SHP77 treated with DMSO at 0.1 percent for 48 hours (cell line): Measurements from ENCODE around the gene AUTS2.

Experiments
- DNase-seq: peaks from one replicate; lab custom pipeline; 2025; lab: John Stamatoyannopoulos, UW

The AUTS2 gene

DNA sequence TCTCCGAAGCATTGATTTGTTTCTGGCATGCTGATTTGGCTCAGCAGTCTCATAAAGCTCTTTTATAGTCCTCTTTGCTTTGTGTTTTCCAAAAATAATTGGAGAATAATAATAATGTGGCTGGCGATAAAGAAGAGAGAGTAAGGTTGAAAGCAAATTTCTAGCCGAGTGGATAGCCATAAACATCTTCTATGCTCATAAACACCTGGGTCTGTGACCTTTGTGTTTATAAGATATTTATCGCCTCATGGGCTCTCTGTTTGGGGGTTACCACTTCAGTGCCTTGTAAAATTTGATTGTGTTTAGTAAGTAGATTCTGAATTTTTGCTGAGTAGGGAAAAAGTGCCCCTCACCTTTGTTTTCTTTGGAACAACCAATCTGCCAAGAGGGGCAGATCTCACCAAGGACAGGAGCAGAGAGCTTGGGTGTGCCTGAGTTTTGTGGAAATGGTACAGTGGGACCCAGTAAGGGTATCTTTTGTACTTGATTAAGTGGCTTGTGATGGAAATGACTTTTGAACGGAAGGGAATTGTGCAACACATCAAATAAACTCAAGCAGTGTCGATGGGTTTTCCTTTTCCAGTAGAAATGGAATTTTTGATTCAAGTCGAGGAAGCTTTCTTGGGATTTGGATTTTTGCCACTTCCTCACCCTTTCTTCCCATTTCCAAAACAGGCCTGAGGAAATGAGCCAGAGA lies 220.5 kb downstream of the AUTS2 start:
- DNase-seq: no peak

DNA sequence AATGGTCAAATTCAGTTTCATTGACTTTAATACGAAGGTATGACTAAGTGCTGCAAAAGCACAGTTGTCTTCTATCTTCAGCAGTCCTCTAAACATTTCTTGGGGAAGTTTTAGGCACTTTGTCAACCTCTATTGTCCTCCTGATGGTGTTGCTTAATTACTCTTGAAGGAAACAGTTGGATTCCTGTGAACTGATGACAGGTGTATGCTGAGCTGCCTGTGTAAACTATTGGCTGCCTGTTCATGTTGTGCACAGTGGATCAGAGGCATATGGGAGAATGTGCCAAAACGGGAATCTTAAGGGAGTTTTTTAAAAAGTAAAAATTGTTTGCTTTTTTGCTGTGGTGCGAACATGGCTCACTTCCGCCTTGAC lies 221.0 kb downstream of the AUTS2 start:
- no peak for DNase-seq

DNA sequence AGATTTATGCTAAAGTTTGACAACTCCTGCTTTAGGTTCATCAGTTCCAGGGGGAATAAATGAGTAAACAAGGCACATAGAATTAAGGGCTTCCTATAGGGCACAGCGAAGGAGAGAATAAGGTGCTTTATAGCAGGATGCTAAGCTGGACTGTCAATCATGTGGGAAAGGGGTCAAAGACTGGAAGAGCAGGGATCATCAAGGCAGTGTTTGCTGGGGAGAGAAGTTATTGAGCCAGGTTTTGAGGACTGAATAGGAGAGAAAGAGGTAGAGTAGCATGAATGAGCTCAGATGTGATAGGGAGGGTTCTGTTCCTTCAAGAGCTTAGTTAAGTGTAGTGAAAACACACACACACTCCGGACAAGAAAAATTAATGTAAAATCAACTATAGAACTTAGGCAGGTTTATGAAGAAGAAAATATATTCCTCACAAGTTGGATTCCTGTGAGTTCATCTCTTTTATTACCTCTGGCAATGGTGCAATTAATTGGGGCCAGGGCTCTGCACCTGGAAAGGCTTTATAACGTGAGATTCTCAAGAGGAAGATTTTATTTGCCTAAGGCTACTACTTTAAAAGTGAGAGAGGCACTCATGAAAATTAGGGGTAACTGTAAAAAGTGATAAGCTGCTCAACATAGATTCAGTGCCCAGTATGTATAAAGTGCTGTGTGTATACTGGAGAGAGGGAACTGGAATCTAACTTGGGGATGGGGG lies 222.4 kb downstream of the AUTS2 start:
- no peak for DNase-seq

DNA sequence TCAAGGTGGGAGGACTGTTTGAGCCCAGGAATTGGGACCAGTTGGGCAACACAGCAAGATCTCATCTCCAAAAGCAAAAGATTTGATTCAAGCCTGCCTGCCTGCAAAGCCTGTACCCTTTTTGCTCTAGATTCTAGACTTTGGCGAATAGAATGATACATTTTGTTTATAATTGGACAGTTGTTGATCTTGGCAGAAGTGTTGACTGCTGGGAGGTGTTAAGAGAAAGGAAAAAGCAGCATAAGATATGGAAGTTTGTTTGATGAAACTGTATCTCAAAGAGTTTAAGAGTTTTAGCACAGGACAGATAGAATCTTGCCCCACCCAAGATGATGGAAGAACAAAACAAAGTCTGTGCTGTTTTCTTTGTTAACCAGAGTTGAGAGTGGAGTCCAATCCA lies 224.1 kb downstream of the AUTS2 start:
- no peak for DNase-seq

DNA sequence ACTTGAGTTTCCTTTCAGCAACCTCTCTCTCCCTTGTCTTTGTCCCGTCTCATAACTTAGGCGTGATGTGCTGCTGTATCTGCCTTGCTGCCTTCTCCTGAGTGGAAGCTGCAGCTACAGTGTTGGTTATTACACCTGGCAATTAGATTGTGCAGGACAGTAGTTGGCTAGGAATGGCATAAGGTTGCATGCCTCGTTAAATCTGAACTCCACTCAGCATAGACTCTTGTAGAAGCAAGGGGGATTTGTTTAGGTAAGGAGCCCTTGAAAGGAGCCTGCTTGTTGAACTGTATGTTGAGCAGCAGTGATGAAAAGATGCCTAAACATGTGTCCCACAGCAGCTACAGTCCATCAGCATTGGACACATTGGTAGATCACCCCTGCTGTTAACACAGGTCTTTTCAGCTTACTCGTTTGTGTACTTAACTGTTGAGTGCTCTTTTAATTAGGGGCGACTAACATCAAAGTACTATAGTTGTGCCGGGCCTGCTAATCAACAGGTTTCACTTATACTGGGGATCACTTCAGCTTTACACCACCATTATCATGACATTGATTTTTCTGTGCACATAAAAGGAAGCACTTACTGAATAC lies 225.0 kb downstream of the AUTS2 start:
- no peak for DNase-seq

DNA sequence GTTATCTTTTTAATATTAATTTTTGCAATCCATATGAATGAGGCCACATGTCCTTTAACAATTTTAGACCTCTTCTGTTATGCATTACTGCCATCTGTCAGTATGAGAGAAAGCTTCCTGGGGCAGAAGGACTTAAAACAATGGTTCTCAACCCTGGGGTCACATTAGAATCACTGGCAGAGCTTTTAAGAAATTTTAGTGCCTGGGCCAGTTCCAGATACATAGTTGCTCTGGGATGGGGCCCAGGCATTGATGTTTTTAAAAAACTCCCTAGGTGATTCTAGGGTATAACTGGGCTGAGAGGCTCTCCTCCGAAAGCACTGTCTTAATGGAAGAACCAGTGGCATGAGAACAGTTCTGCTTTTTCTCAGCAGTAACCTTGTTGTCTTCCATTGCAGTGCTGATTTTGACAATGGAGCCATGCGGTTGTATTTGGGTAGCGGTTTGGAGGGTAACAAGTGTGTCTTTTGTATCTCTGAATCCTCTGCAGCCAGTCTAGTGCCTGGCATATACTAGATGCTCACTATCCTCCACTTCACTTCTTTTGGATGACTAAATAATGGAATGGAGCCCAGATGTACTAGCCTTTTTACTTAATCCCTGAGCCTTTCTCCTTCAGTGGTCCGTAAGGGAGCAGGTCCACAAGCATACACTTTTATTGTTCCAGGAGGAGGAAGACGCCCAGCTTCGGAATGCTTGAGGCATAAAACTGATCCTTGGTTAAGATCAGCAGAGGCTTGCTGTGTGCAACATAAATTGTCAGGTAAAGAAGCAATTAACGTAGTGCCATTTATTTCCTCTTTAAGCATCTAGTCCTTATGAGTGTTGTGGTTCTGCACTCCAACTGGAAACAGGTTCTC lies 227.1 kb downstream of the AUTS2 start:
- no peak for DNase-seq

DNA sequence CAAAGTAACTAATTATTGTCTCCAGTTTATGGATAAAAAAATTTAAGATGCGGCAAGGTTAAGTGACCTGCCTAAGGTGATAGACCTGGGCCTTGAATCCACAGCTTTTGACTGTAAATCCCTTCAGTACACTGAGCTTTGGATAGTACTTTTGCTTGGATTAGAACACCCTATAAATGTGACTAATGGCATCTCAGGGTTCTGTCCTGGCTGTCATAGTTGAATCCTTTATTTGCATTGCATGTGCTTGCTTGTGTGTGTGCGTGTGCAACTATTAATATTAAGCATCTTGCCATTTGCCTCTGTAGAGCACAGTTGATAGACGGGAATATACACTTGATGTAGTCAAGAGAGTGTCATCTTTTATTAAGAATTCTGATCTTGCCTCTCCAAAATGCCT lies 228.0 kb downstream of the AUTS2 start:
- DNase-seq: no peak

DNA sequence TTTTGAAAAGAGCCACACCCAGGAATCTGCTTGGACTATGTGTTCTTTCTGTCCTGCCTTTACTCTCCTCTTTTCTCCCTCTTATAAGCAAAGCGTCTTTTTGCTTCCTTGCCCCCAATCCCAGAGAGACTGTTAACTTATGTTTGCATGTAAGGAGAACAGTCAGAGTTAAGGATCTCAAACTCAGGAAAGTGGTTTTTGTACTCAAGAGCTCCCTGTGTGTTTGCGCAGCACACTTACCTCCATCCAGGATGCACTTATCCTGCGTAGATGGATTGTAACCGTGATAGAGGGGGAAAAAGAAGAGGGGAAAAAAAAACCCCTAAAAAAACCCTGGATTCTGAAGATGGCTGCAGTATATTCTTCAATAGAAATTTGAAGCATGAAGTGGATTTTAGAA lies 228.9 kb downstream of the AUTS2 start:
- no peak for DNase-seq

DNA sequence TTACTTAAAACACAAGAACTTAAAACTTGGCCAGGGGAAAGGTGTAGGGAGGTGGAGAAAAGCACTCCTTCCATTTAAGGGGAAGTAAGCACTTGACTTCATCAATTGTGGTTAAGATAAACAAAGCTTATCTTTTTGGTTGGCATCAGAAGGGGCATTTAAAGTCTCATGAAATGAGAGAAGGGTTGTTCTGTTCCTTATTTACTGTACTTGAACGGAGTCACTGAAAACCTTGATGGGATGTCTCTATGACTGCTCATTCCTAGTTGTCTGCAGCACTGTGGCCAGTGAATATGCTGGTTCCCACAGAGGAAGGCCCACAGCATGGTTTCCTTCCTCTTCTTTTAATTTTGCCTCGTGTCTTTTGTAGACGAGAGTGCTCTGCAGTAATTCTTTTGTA lies 229.3 kb downstream of the AUTS2 start:
- DNase-seq: no peak

DNA sequence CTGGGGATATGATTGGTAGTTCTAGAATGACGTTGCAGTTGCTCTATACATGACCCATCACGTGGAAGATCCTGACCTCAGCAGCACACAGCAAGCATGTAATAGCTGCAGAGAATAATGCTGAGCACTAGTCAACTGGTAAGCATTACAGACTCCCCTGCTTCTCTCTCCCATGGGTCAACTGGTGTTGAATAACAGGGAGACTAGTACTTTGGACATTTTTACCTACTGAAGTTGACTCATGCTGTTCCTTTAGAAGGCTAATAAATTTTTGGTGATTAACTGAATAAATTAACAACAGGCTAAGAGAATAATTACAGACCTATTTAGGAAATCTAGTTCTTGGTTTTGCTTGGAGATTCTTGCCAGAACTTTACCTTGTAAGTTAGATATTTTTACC lies 234.1 kb downstream of the AUTS2 start:
- no peak for DNase-seq

DNA sequence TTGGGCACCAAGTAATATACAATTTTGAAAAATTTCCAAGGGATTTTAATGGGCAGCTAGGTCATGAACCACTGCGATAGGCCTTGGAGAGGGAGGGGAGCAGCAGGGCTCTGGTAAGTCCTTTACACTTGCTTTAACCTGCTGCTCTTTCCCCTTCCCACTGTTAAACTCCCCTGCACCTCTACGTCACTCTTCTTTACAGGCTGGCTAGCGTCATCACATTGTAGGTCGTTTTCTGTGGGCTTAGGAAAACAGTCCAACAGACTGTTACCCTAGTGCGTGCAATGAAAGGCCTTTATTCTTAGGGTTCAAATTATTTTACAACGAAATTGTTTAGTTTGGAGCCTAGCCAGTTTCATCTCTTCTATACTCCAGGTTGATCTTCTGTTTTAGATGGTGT lies 235.7 kb downstream of the AUTS2 start:
- DNase-seq: no peak

DNA sequence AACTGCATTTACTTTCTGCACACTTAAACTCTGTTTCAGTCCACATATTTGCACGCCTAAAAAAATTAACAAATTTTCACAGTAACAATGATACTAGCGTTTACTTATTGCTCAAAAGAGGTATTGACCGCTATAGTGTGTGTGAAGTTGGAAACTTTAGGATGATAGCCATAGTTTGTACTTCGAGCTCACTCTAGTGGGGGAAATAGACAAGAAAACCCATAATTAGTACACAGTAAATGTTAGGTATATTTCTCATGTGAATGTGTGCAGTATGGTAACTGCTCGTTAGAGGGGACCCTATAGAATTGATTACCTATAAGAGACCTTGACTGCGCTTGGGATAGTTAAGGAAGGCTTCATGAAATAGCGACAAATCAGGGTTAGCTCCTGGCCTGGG lies 238.4 kb downstream of the AUTS2 start:
- DNase-seq: no peak

DNA sequence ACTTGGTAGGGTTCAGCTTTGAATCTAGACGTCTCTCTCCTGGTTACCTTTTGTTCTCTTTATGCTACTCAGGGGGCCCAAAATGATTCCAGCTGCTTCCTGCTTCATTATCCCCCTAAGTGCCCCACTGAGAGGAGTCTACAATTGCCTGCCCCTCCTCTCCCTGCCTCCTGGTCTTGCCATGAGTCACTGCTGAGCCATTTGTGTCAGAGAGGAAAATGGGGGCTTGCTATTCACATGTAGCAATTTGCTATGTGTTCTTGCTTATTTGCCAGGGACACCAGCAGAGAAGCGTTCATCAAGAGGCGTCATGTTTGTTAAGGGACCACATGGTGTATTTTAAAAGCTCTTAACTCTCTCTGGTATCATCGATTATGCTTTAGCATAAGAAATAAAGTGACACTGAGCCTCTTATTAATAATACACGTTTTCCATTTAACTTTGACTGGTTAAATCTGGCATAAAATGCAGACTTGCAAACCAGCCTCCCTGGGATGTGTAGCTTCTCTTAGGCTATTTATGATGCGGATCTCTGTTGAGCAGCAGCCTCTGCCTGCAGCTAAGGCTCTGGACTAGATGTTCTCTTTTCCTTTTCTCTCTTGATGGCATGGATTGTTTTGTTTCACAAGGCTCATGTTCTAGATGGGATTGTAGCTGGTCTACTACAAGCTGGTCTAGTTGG lies 239.3 kb downstream of the AUTS2 start:
- DNase-seq: no peak

DNA sequence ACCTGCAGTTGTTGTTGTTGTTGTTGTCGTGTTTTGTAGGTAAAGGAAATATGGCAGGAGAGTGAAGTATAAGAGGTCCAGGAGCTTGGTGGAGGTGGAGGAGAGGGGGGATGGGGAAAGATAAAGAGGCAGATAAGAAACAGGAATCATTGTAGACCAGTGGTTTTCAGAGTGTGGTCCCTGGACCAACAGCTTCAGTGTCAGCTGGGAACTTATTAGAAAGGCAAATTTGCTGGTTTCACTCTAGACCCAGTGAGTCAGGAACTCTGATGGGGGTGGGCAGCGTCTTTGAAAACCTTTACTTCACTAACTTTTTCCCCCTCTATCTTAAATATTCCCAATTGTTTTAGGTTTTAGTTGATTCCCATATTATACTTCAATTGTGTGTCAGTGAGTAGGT lies 241.5 kb downstream of the AUTS2 start:
- DNase-seq: no peak

DNA sequence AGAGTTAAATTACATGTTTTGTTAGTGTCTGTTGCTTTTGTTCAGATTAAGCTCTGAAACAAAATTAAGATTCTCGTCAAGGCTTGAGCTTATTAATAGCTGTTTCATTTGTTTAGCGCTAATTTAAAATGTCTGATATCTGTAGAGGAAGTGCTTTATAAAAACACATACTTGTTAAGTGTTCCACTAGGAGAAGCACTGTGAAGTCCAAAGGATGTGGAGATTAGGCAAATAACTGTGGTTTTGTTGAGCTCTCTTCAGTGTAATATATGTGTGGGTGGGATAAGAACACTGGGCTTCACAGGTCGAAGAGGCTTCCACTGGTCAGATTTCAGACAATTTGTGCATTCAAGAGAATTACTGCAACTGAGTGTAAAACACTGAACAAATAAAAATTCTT lies 242.0 kb downstream of the AUTS2 start:
- no peak for DNase-seq

DNA sequence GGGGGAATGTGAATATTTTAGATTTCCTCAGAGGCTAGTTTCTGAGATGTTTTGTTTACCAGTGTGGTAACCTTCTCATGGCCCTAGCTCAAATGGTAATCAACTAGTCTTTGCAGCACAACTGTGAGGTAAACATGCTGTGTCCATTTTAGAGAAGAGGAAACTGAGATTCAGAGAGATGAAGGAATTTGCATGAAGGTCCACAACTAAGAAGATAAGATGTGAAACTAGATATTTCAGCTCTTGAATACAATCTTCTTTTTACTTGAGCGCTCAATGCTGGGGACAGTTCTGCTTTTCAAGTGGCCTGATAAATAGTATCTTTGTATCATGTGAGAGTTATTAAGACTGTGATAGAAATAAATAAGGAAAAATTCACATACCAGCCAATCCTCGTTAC lies 245.4 kb downstream of the AUTS2 start:
- DNase-seq: no peak

DNA sequence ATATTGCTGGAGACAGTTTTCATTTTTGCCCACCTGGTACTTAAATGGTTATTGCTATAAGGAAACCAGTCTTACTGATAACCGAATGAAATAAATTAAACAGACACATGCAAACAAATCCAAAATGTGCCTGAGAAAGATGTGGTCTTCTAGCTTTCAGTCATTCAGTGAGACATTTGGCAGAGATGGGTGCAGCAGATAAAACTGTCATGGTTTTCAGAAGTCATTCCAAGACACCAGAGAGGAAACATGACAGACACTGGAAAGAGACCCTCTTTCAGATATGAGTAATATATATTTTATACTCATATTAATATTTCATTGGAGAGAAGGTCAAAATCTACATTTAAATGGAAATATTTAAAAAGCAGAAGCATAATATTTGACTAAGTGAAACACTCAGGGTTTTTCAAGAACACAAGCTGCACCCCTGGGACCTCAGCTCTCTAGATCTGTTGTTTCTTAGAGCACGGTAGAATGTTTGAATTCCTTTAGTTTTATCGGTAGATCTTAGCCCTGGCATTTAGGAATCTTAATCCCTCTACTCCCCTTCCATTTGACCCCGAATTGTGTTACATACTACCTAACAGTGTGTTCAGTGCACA lies 246.1 kb downstream of the AUTS2 start:
- DNase-seq: no peak

DNA sequence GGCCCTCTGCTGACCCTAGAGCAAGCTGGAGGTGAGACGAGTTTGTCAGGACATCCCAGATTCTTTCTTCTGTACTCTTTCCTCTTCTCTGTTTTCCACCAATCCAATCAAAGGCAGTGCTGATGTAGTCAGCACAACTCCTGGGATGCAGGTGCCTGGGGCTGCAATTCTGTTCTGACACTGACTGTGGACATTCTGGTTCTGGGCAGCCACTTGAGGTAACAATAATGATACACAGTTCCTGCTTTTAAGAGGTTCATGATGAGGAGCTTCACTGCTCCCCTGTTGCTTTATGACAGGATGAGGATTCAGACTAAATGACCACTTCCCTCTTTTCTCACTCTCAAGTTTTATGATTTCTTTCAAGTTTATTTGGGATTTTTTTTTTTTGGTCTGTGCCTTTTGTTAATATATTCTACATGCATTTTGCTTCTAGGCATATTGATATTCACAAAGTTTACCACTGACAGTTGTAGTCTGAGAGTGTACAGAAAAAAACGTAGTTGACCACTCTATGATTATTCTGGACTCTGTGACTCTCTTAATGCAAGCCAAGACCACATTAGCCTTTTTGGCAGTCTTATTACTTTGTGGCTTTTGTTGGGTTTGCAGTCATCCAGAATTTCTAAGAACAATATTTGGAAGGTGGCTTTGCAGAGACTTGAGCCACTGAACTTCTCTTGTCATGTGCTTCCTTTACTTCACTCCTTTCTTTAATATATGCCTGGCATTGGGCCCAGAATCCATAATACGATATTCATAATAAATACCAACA lies 247.6 kb downstream of the AUTS2 start:
- DNase-seq: no peak

DNA sequence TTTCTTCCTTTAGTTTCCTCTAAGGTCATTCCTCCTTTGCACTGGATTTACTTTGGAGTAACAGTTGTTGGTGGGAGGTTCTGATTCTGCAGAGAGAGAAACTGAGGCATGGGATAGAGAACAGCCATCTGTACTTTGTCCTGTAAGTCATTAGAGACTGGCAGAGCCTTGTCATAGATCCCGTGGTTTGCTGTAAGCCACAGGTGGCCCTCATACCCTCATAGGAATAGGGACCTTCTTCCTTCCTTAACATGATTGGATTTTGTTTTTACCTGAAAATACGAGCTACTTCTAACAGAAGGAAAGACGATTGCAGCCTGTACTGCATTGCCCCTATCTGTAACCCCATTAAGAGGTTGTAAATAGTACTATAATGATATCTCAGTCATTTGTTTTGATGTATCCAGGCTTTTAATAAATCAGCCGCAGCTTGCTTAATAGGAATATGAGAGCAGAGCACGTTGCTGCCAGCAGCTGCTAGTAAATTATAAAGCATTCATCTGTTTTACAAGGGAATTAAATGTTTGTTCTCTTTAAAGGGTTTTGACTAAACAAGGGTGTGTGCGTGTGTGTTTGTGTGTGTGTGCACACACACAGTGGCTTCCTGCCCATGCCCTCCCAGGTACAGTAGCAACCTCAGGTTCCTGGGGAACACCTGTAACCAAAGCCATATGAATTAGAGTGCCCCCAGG lies 249.8 kb downstream of the AUTS2 start:
- no peak for DNase-seq

DNA sequence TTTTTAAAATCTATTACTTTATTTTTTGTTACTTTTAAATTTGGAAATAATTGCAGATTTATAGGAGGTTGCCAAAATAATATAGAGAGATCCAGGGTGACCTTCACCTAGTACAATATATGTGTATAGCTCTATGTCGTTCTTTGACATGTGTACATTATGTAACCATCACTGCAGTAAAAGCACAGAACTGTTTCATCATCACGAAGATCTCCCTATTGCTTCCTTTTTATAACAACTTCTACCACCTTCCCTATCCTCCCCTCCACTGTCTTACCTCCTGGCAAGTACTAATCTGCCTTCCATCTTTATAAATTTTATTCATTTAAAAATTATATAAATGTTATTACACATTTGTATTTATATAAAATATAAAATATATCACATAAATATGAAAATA lies 251.0 kb downstream of the AUTS2 start:
- DNase-seq: no peak
